IMR-90 (cell line): Measurements from ENCODE around the gene LRRFIP1. TPM values are rescaled to one million over a fixed set of nuclear protein-coding genes. Genes with fewer than 3 reads are reported as not detected.

Experiments used
- ATAC-seq: fragments of 200-7000 bp; cut with Tn5 transposase; 2 replicates; pipeline ENCODE4 v1.9.1; 2020; ENCODE audit warnings: low read depth, mild to moderate bottlenecking, moderate library complexity
- BruUV-seq: library from RNA; stranded (reverse); fragments of 400-500 nt; replicated peaks from 2 replicates; lab custom pipeline; 2021; lab: Mats Ljungman, UMichigan
- CTCF ChIA-PET: fragments of 300-600 bp; formaldehyde crosslinking; extraction: SDS; loops from one replicate; lab custom pipeline; 2021; ENCODE audit warnings: antibody characterized with exemption; lab: Yijun Ruan, JAX
- POLR2A ChIA-PET: fragments of 300-600 bp; sonication (Branson Sonifier 250); formaldehyde crosslinking; loops from one replicate; lab custom pipeline; 2022; ENCODE audit warnings: antibody characterized with exemption; ENCODE audit not compliant: unreplicated experiment; lab: Charles Lee
- DNase-seq: peaks from one replicate; pipeline ENCODE4 v3.0.0; 2013
- H2AFZ ChIP-seq: replicated peaks from 2 replicates; pipeline ENCODE3; 2013; ENCODE audit warnings: low read length, mild to moderate bottlenecking; ENCODE audit not compliant: poor library complexity
- H2AK5ac ChIP-seq: 2 replicates; pipeline ENCODE4 v1.6.1; 2013; ENCODE audit warnings: low read depth, low read length, inconsistent platforms
- H2AK9ac ChIP-seq: replicated peaks from 2 replicates; pipeline ENCODE3; 2013; ENCODE audit warnings: mild to moderate bottlenecking, low read depth, low read length, moderate library complexity; ENCODE audit not compliant: poor library complexity
- H2BK120ac ChIP-seq: 2 replicates; pipeline ENCODE4 v1.6.1; 2013; ENCODE audit warnings: low read depth, low read length, inconsistent platforms
- H2BK15ac ChIP-seq: 3 replicates; pipeline ENCODE4 v1.6.1; 2013; ENCODE audit warnings: low read depth, low read length, inconsistent platforms
- H2BK20ac ChIP-seq: 2 replicates; pipeline ENCODE4 v1.6.1; 2013; ENCODE audit warnings: low read depth, mild to moderate bottlenecking, inconsistent platforms, low read length, moderate library complexity
- H2BK5ac ChIP-seq: 2 replicates; pipeline ENCODE4 v1.6.1; 2013; ENCODE audit warnings: mild to moderate bottlenecking, low read depth, low read length, inconsistent platforms; ENCODE audit not compliant: poor library complexity, severe bottlenecking
- H3K14ac ChIP-seq: replicated peaks from 2 replicates; pipeline ENCODE4 v1.6.1; 2013; ENCODE audit warnings: low read depth, low read length, inconsistent platforms
- H3K18ac ChIP-seq: 2 replicates; pipeline ENCODE4 v1.6.1; 2013; ENCODE audit warnings: low read depth, low read length, control low read depth
- H3K23ac ChIP-seq: 2 replicates; pipeline ENCODE4 v1.6.1; 2013; ENCODE audit warnings: low read depth, low read length, inconsistent platforms
- H3K27ac ChIP-seq: 2 replicates; pipeline ENCODE4 v1.5.1; 2013; ENCODE audit warnings: mild to moderate bottlenecking, control low read depth, low read length; ENCODE audit not compliant: insufficient read depth
- H3K27me3 ChIP-seq: 2 replicates; pipeline ENCODE4 v1.6.1; 2013; ENCODE audit warnings: low read length; ENCODE audit not compliant: control insufficient read depth, insufficient read depth
- H3K36me3 ChIP-seq: 2 replicates; pipeline ENCODE4 v1.6.1; 2013; ENCODE audit warnings: low read length, mixed read lengths; ENCODE audit not compliant: control insufficient read depth, insufficient read depth
- H3K4ac ChIP-seq: 2 replicates; pipeline ENCODE4 v1.6.1; 2013; ENCODE audit warnings: low read depth, low read length, inconsistent platforms
- H3K4me1 ChIP-seq: 2 replicates; pipeline ENCODE4 v1.6.1; 2013; ENCODE audit warnings: low read length, mixed read lengths; ENCODE audit not compliant: control insufficient read depth, insufficient read depth
- H3K4me2 ChIP-seq: 2 replicates; pipeline ENCODE4 v1.6.1; 2013; ENCODE audit warnings: low read depth, mild to moderate bottlenecking, control low read depth, low read length, moderate library complexity
- H3K4me3 ChIP-seq: 2 replicates; pipeline ENCODE4 v1.5.1; 2013; ENCODE audit warnings: low read depth, mild to moderate bottlenecking, control low read depth, low read length, moderate library complexity; ENCODE audit not compliant: insufficient read depth
- H3K56ac ChIP-seq: 2 replicates; pipeline ENCODE4 v1.6.1; 2013; ENCODE audit warnings: low read length, inconsistent platforms; ENCODE audit not compliant: insufficient read depth; ENCODE audit errors: extremely low read depth
- H3K79me1 ChIP-seq, 2 experiments: 2 replicates each; pipeline ENCODE4 v1.6.1; 2013; ENCODE audit warnings: low read length in 2 of 2, inconsistent platforms in 1 of 2, low read depth in 1 of 2
- H3K9ac ChIP-seq: 2 replicates; pipeline ENCODE4 v1.6.1; 2013; ENCODE audit warnings: low read depth, low read length, control low read depth
- H3K9me1 ChIP-seq: 2 replicates; pipeline ENCODE4 v1.6.1; 2013; ENCODE audit warnings: low read length, inconsistent platforms; ENCODE audit not compliant: insufficient read depth
- H3K9me3 ChIP-seq: 2 replicates; pipeline ENCODE4 v1.6.1; 2013; ENCODE audit warnings: low read length; ENCODE audit not compliant: control insufficient read depth, insufficient read depth
- H4K20me1 ChIP-seq: 2 replicates; pipeline ENCODE4 v1.6.1; 2013; ENCODE audit warnings: low read length, inconsistent platforms; ENCODE audit not compliant: insufficient read depth
- H4K5ac ChIP-seq: 2 replicates; pipeline ENCODE4 v1.6.1; 2013; ENCODE audit warnings: mild to moderate bottlenecking, low read depth, low read length, control low read depth
- H4K8ac ChIP-seq, 2 experiments: 2 replicates each; pipeline ENCODE4 v1.6.1; 2013; ENCODE audit warnings: low read depth in 2 of 2, low read length in 2 of 2, control low read depth in 1 of 2, inconsistent platforms in 1 of 2
- H4K91ac ChIP-seq: 2 replicates; pipeline ENCODE4 v1.6.1; 2013; ENCODE audit warnings: low read depth, low read length, inconsistent platforms; ENCODE audit not compliant: insufficient read depth
- BHLHE40 ChIP-seq: fragments of 150-350 bp; IDR thresholded peaks from 2 replicates; pipeline ENCODE4 v1.6.1; 2016; ENCODE audit warnings: mild to moderate bottlenecking, low read depth, low read length
- FOS ChIP-seq: fragments of 150-350 bp; IDR thresholded peaks from 2 replicates; pipeline ENCODE4 v1.6.1; 2016; ENCODE audit warnings: low read depth, low read length
- SMC3 ChIP-seq: fragments of 150-350 bp; IDR thresholded peaks from 2 replicates; pipeline ENCODE4 v1.6.1; 2016; ENCODE audit warnings: low read depth, mild to moderate bottlenecking, antibody characterized with exemption, low read length, moderate library complexity
- WGBS, 2 experiments: methylation state at CpG; one replicate each; pipeline versions ENCODE4 v1.1.5 to v1.1.7; 2013; ENCODE audit warnings: missing lambda C conversion rate in 2 of 2; ENCODE audit not compliant: insufficient read length in 1 of 2; ENCODE audit errors: extremely low coverage in 2 of 2; 5-methylcytosine and 5-hydroxymethylcytosine counted together
- dilution Hi-C: fragments of 300-500 bp; cut with HindIII; formaldehyde crosslinking; loops from one replicate; pipeline ENCODE4 v1.14.3; 2018; ENCODE audit warnings: low sequenced_read_pairs; ENCODE audit not compliant: unreplicated experiment
- in situ Hi-C: fragments of 300-500 bp; cut with MboI; formaldehyde crosslinking; loops from 3 replicates; pipeline ENCODE4 v1.14.3; 2019; ENCODE audit warnings: low sequenced_read_pairs, inconsistent platforms, mixed read lengths
- intact Hi-C: fragments of 100-400 bp; cut with micrococcal nuclease; formaldehyde crosslinking; loops from 2 replicates; pipeline ENCODE4 v1.10.0; 2022
- polyA plus RNA-seq, 3 experiments: library from polyadenylated mRNA; depleted of rRNA; stranded (reverse); fragments of >200 nt; gene quantifications; 2 replicates each; pipeline ENCODE4 v1.2.3, GENCODE V29; 2012; ENCODE audit warnings: low replicate concordance in 1 of 3
- total RNA-seq: library from RNA; depleted of rRNA; stranded (reverse); fragments of >200 nt; gene quantifications from 2 replicates; pipeline ENCODE4 v1.2.3, GENCODE V29; 2012
- TF ChIP-seq, protein P1 (sequence below): fragments of 150-350 bp; IDR thresholded peaks from 2 replicates; pipeline ENCODE4 v1.6.1; 2016; ENCODE audit warnings: low read depth, mild to moderate bottlenecking, low read length, moderate library complexity, borderline replicate concordance
- TF ChIP-seq, protein P2 (sequence below): conservative IDR thresholded peaks from 2 replicates; pipeline ENCODE4 v1.5.1; 2012; ENCODE audit warnings: mild to moderate bottlenecking, low read depth, low read length, improper control_type of control experiment

The LRRFIP1 gene
- total and polyA plus RNA-seq, 2 of the 4 experiments (the other 2 are of a cell fraction): 52.2 to 54.4 TPM

DNA sequence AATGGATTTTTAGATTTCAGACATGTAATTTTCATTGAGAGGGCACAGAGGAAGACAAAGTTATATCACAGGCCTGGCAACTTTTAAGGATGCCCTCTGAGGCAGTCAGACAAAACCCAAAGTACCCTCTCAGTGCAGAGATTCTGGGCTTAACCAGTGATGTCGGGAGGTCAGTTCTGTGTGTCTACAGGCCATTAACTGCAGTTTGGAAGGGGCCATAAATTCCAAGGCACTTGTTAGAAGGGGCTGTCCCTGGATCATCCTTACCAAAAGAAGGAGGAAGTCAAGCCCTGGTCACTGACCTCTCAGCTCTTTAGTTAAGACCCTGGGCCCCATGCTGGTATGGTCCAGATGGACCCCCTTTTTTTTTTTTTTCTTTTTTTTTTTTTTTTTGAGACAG is 60.7 kb downstream of the LRRFIP1 start:
- in situ Hi-C loops (no loop called here), dilution Hi-C loops (no loop called here), intact Hi-C loops (loop anchor here (5.0 kb wide), 1 partner anchor 59 kb away; no protein-coding TSS in a partner anchor)
- ChIA-PET CTCF (interaction anchor here (1.0 to 2.0 kb wide), 3 partner anchors 10 to 107 kb away, joined by 3 to 8 read pairs (median 7); no protein-coding TSS in a partner anchor), POLR2A (interaction anchor here (0.6 to 1.1 kb wide), 3 partner anchors 11 to 274 kb away, joined by 4 to 6 read pairs (median 4); partner anchors contain the start of gene COL6A3)
- H3K9me1 ChIP-seq: peaks cover 11% of the 10 kb centered on the region
- no peaks in the 10 kb centered on the region for H3K27me3 ChIP-seq
- H3K18ac ChIP-seq: peak overlapping the region; percentile 10
- H3K9ac ChIP-seq: 0 out of 2 replicates have a peak overlapping the region, but pooled peaks have one; percentile 10
- peak overlapping the region; percentile 68 for H3K56ac ChIP-seq
- H3K4ac ChIP-seq: peak overlapping the region; percentile 90
- no peak overlapping the region for H2AFZ ChIP-seq
- peak overlapping the region; percentile 80 for H2BK20ac ChIP-seq
- H3K23ac ChIP-seq: peak overlapping the region; percentile 81; the same call in 1 of the 2 replicates
- H2AK9ac ChIP-seq: peak overlapping the region; percentile 45
- peak overlapping the region; percentile 88 for H2BK120ac ChIP-seq
- H3K27ac ChIP-seq: peak overlapping the region; percentile 71
- peak overlapping the region; percentile 51; the same call in 1 of the 3 replicates for H2BK15ac ChIP-seq
- 0 out of 2 replicates have a peak, but pooled peaks cover 6% of the 10 kb centered on the region for H4K20me1 ChIP-seq
- H3K4me3 ChIP-seq: no peak overlapping the region
- peak overlapping the region; percentile 88 for H2AK5ac ChIP-seq
- peak overlapping the region; percentile 92 for H4K91ac ChIP-seq
- peak overlapping the region; percentile 9; the same call in 1 of the 2 replicates for H4K5ac ChIP-seq
- peak overlapping the region; percentile 67 for H2BK5ac ChIP-seq
- H4K8ac ChIP-seq: peak overlapping the region; percentile 11 to 74; a peak in 3 of 4 replicates
- peaks cover 15% of the 10 kb centered on the region for H3K4me1 ChIP-seq
- peak overlapping the region; percentile 23 for H3K4me2 ChIP-seq
- no peaks in the 10 kb centered on the region for H3K9me3 ChIP-seq
- H3K36me3 ChIP-seq: no peaks in the 10 kb centered on the region; the same call in 1 of the 2 replicates
- no peak for DNase-seq
- peaks cover 17 to 68% of the 10 kb centered on the region in 2 experiments for H3K79me1 ChIP-seq
- TF ChIP-seq, protein P1, sequence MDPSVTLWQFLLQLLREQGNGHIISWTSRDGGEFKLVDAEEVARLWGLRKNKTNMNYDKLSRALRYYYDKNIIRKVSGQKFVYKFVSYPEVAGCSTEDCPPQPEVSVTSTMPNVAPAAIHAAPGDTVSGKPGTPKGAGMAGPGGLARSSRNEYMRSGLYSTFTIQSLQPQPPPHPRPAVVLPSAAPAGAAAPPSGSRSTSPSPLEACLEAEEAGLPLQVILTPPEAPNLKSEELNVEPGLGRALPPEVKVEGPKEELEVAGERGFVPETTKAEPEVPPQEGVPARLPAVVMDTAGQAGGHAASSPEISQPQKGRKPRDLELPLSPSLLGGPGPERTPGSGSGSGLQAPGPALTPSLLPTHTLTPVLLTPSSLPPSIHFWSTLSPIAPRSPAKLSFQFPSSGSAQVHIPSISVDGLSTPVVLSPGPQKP: no peak
- TF ChIP-seq FOS: no peak
- TF ChIP-seq, protein P2, sequence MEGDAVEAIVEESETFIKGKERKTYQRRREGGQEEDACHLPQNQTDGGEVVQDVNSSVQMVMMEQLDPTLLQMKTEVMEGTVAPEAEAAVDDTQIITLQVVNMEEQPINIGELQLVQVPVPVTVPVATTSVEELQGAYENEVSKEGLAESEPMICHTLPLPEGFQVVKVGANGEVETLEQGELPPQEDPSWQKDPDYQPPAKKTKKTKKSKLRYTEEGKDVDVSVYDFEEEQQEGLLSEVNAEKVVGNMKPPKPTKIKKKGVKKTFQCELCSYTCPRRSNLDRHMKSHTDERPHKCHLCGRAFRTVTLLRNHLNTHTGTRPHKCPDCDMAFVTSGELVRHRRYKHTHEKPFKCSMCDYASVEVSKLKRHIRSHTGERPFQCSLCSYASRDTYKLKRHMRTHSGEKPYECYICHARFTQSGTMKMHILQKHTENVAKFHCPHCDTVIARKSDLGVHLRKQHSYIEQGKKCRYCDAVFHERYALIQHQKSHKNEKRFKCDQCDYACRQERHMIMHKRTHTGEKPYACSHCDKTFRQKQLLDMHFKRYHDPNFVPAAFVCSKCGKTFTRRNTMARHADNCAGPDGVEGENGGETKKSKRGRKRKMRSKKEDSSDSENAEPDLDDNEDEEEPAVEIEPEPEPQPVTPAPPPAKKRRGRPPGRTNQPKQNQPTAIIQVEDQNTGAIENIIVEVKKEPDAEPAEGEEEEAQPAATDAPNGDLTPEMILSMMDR: no peak
- TF ChIP-seq SMC3: no peak
- TF ChIP-seq BHLHE40: no peak
- BruUV-seq: no TSS peak
- H3K14ac ChIP-seq: peak overlapping the region; percentile 83
- no CpG with 5 or more reads among the region's 1 CpG for WGBS, 2 experiments
- ATAC-seq: no peak
